Upper lobe of right lung (tissue), 1 donor: ENCODE measurements around the gene CEP20. TPM values are rescaled to one million over a fixed set of nuclear protein-coding genes. Genes with fewer than 3 reads are reported as not detected.
"Not testable (repeated sequence)": the region's sequence is repeated elsewhere in the genome, so short reads cannot be mapped to it uniquely, and the experiment has no call there.

Experiments used
- ATAC-seq: fragments of 200-7000 bp; cut with Tn5 transposase; one replicate; pipeline ENCODE4 v1.9.1; 2020; ENCODE audit warnings: mild to moderate bottlenecking, moderate library complexity
- DNase-seq: peaks from one replicate; pipeline ENCODE4 v3.0.0-alpha.2; 2020
- H3K27ac ChIP-seq: fragments of 200-600 bp; one replicate; pipeline ENCODE4 v1.8.0; 2022
- H3K27me3 ChIP-seq: fragments of 200-600 bp; one replicate; pipeline ENCODE4 v1.8.0; 2022; ENCODE audit warnings: mild to moderate bottlenecking
- H3K36me3 ChIP-seq: fragments of 200-600 bp; one replicate; pipeline ENCODE4 v1.8.0; 2022
- H3K4me1 ChIP-seq: fragments of 200-600 bp; one replicate; pipeline ENCODE4 v1.8.0; 2022
- H3K4me3 ChIP-seq: fragments of 200-600 bp; one replicate; pipeline ENCODE4 v1.8.0; 2022; ENCODE audit warnings: mild to moderate bottlenecking
- H3K9me3 ChIP-seq: fragments of 200-600 bp; one replicate; pipeline ENCODE4 v1.8.0; 2022
- intact Hi-C: fragments of 100-400 bp; cut with DNase I; formaldehyde crosslinking; loops from one replicate; pipeline ENCODE4 v1.11.0; 2022
- total RNA-seq: library from RNA; stranded (reverse); fragmentation: NEBNext Ultra II Directional; extraction: Animal tissue kit (Norgen Biotek cat#: 25700); gene quantifications from one replicate; pipeline ENCODE4 v1.2.1, GENCODE V29; 2021
- TF ChIP-seq, protein P1 (sequence below): fragments of 200-600 bp; IDR thresholded peaks from one replicate; pipeline ENCODE4 v1.8.0; 2022; ENCODE audit warnings: antibody characterized with exemption
- donor health status: DM: no; HTN: yes; CAD: no; lungs with severe emphysema.

CEP20 gene
- total RNA-seq, 1 donor from 2014 or later, result 30.3 TPM

DNA sequence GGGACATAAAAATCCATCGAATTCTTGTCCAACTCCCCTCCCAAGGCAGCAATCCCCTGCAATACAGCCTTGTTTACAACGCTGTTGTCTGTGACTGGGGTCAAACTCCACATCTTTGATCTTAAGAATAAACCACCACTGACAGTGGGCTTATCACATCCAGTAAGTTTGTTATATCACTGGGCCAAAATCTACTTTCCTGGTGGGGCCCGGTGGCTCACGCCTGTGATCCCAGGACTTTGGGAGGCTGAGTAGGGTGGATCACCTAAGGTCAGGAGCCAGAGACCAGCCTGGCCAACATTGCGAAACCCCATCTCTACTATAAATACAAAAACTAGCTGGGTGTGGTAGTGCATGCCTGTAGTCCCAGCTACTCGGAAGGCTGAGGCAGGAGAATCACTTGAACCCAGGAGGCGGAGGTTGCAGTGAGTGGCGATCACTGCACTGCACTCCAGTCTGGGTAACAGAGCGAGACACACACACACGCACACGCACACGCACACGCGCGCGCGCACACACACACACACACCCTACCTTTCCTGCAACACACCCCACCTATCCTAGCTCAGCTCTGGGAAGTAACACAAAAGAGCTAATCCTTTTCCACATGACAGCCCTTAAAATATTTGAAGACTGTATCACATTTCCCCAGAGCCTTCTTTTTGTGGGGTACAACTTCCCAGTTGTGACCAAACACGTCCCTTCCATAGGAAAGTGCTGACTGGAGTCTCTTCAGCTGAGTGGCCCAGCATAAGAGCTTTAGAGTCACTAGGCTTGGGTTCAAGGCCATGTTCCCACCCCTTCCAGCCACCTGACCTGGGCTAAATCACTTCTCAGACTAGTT, 40.1 kb upstream of the CEP20 start:
- Histone ChIP-seq H3K4me3 (no peak overlapping the region), H3K9me3 (no peaks in the 10 kb centered on the region), H3K27ac (no peak overlapping the region), H3K27me3 (no peaks in the 10 kb centered on the region), H3K36me3 (no peaks in the 10 kb centered on the region), H3K4me1 (no peaks in the 10 kb centered on the region)
- intact Hi-C loops, result no loop called here
- DNase-seq, result peak; percentile 36
- TF ChIP-seq, protein P1, sequence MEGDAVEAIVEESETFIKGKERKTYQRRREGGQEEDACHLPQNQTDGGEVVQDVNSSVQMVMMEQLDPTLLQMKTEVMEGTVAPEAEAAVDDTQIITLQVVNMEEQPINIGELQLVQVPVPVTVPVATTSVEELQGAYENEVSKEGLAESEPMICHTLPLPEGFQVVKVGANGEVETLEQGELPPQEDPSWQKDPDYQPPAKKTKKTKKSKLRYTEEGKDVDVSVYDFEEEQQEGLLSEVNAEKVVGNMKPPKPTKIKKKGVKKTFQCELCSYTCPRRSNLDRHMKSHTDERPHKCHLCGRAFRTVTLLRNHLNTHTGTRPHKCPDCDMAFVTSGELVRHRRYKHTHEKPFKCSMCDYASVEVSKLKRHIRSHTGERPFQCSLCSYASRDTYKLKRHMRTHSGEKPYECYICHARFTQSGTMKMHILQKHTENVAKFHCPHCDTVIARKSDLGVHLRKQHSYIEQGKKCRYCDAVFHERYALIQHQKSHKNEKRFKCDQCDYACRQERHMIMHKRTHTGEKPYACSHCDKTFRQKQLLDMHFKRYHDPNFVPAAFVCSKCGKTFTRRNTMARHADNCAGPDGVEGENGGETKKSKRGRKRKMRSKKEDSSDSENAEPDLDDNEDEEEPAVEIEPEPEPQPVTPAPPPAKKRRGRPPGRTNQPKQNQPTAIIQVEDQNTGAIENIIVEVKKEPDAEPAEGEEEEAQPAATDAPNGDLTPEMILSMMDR, result no peak
- no peak for ATAC-seq

DNA sequence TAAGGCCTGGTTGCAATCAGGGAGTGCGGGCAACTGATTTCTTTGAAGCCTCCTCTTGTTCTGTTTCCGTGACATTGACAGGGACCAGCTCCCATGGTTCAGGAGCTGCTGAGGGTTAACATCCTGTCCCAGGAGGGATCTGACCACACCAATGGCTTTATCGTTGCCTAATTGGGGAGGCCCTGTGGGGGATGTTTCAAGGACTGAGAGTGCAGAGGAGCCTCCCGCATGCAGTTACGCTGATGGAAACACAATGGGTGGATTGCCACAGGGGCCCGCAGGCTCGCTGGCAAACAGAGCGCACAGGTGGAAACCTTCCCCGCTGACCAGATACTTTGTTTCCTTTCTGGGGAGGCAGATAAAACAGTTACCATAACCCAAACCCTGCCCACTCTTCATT, 37.2 kb upstream of the CEP20 start:
- intact Hi-C loops, result no loop called here
- H3K4me1 ChIP-seq, result no peaks in the 10 kb centered on the region
- H3K9me3 ChIP-seq, result no peaks in the 10 kb centered on the region
- no peak overlapping the region for H3K4me3 ChIP-seq
- no peaks in the 10 kb centered on the region for H3K36me3 ChIP-seq
- TF ChIP-seq, protein P1, result no peak
- DNase-seq, result peak; percentile 32
- H3K27ac ChIP-seq, result no peak overlapping the region
- no peaks in the 10 kb centered on the region for H3K27me3 ChIP-seq
- no peak for ATAC-seq

DNA sequence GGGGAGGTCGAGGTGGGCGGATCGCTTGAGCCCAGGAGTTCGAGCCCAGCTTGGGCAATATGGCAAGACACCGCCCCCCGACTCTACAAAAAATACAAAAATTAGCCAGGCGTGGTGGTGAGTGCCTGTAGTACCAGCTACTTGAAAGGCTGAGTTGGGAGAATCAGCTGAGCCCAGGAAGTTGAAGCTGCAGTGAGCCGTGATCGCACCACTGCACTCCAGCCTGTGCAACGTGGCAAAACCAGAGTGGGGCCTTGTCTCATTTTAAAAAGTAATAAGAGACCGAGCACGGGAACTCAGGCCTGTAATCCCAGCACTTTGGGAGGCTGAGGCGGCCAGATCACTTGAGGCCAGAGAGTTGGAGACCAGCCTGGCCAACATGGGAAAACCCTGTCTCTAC, 36.6 kb upstream of the CEP20 start:
- H3K27me3 ChIP-seq, result no peaks in the 10 kb centered on the region
- H3K9me3 ChIP-seq, result no peaks in the 10 kb centered on the region
- TF ChIP-seq, protein P1, result no peak
- ATAC-seq (no peak), DNase-seq (peak; percentile 43)
- H3K27ac ChIP-seq, result no peak overlapping the region
- no peaks in the 10 kb centered on the region for H3K36me3 ChIP-seq
- H3K4me3 ChIP-seq, result no peak overlapping the region
- intact Hi-C loops, result no loop called here
- H3K4me1 ChIP-seq, result no peaks in the 10 kb centered on the region

DNA sequence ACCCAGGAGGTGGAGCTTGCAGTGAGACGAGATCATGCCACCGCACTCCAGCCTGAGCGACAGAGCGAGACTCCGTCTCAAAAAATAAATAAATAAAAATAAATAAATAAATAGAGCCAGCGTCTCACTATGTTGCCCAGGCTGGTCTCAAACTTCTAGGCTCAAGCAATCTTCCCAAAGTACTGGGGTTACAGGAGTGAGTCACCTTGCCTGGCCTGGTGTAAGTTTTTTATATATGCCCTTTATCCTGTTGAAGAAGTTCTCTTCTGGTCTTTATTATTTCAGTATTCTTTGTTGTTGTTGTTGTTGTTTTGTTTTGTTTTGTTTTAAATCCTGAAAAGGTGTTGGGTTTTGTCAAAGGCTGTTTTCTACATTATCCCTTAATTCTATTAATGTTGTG, 30.9 kb upstream of the CEP20 start:
- H3K9me3 ChIP-seq, result no peaks in the 10 kb centered on the region

DNA sequence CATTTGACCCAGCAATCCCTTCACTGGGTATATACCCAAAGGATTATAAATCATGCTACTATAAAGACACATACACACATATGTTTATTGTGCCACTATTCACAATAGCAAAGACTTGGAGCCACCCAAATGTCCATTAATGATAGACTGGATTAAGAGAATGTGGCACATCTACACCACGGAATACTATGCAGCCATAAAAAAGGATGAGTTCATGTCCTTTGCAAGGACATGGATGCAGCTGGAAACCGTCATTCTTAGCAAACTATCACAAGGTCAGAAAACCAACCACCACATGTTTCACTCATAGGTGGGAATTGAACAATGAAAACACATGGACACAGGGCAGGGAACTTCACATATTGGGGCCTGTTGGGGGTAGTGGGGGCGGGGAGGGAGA, 29.9 kb upstream of the CEP20 start:
- DNase-seq, H3K27me3 ChIP-seq, intact Hi-C loops, H3K9me3 ChIP-seq, ATAC-seq, H3K27ac ChIP-seq, H3K36me3 ChIP-seq, H3K4me1 ChIP-seq, H3K4me3 ChIP-seq: not testable (repeated sequence)

More for the DNA sequence above, 30.9 kb upstream of the CEP20 start:
- no peaks in the 10 kb centered on the region for H3K27me3 ChIP-seq
- TF ChIP-seq, protein P1, result no peak
- no peaks in the 10 kb centered on the region for H3K4me1 ChIP-seq
- no peak overlapping the region for H3K27ac ChIP-seq
- H3K36me3 ChIP-seq, result no peaks in the 10 kb centered on the region
- DNase-seq, result no peak
- intact Hi-C loops, result no loop called here
- no peak overlapping the region for H3K4me3 ChIP-seq
- no peak for ATAC-seq

DNA sequence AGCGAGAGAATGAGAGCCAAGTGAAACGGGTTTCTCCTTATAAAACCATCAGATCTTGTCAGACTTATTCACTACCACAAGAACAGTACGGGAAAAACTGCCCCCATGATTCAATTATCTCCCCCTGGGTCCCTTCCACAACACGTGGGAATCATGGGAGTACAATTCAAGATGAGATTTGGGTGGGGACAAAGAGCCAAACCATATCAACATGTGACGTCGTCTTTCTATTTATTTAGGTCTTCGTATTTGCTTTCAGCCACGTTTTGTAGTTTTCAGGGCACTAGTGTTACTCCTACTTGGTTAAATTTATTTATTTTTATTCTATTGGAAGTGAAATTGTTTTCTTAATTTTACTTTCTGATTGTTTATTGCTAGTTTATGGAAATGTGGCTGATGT, 27.9 kb upstream of the CEP20 start:
- no peaks in the 10 kb centered on the region for H3K36me3 ChIP-seq
- no peak overlapping the region for H3K4me3 ChIP-seq
- TF ChIP-seq, protein P1, result no peak
- DNase-seq, result no peak
- no peaks in the 10 kb centered on the region for H3K4me1 ChIP-seq
- no peaks in the 10 kb centered on the region for H3K27me3 ChIP-seq
- H3K9me3 ChIP-seq, result no peaks in the 10 kb centered on the region
- intact Hi-C loops, result no loop called here
- H3K27ac ChIP-seq, result no peak overlapping the region
- no peak for ATAC-seq
